ENCODE measurements around the gene SF3A1.
"Not testable (repeated sequence)": the region's sequence is repeated elsewhere in the genome, so short reads cannot be mapped to it uniquely, and the experiment has no call there.

Gene SF3A1

GRCh38 chr22:30356449-30357235 is at the start of gene SF3A1, which contains the start of gene CCDC157:
Gene SF3A1, minus strand, starts transcription at chr22:30356894. Its CDS starts 102 bp downstream, at chr22:30356792.
Gene CCDC157, plus strand, starts transcription at chr22:30357007. Its CDS starts 8,994 bp downstream, at chr22:30366001.
- in situ Hi-C loops (cut with HindIII; ENCODE audit: low sequenced_read_pairs), result no loop called here

GRCh38 chr22:30406400-30406799 is 49.7 kb upstream of the SF3A1 start:
- in situ Hi-C loops (cut with HindIII; ENCODE audit: low sequenced_read_pairs), result no loop called here

- in situ Hi-C loops (cut with HindIII; ENCODE audit: low sequenced_read_pairs), result no loop called here
Observed at GRCh38 chr22:30405731-30406130, 49.0 kb upstream of the SF3A1 start.

GRCh38 chr22:30404307-30404706 is 47.6 kb upstream of the SF3A1 start:
- in situ Hi-C loops (cut with HindIII; ENCODE audit: low sequenced_read_pairs), result no loop called here

GRCh38 chr22:30402766-30403104 is 46.0 kb upstream of the SF3A1 start:
- in situ Hi-C loops (cut with HindIII; ENCODE audit: low sequenced_read_pairs), result not testable (repeated sequence)

- in situ Hi-C loops (cut with HindIII; ENCODE audit: low sequenced_read_pairs), result no loop called here
Observed at GRCh38 chr22:30402028-30402765, 45.5 kb upstream of the SF3A1 start.

- in situ Hi-C loops (cut with HindIII; ENCODE audit: low sequenced_read_pairs), result not testable (repeated sequence)
Observed at GRCh38 chr22:30401024-30401423, 44.3 kb upstream of the SF3A1 start.

GRCh38 chr22:30400159-30400558 is 43.5 kb upstream of the SF3A1 start:
- in situ Hi-C loops (cut with HindIII; ENCODE audit: low sequenced_read_pairs), result no loop called here

GRCh38 chr22:30399718-30400117 is 43.0 kb upstream of the SF3A1 start:
- in situ Hi-C loops (cut with HindIII; ENCODE audit: low sequenced_read_pairs), result no loop called here

- in situ Hi-C loops (cut with HindIII; ENCODE audit: low sequenced_read_pairs), result no loop called here
Observed at GRCh38 chr22:30398685-30399680, 42.3 kb upstream of the SF3A1 start.

GRCh38 chr22:30397656-30398635 is 41.3 kb upstream of the SF3A1 start:
- in situ Hi-C loops (cut with HindIII; ENCODE audit: low sequenced_read_pairs), result no loop called here

GRCh38 chr22:30396871-30397655 is 40.4 kb upstream of the SF3A1 start, which contains the start of gene SEC14L2:
Gene SEC14L2, plus strand, starts transcription at chr22:30397018. Its CDS starts 99 bp downstream, at chr22:30397117.
- in situ Hi-C loops (cut with HindIII; ENCODE audit: low sequenced_read_pairs), result no loop called here

- in situ Hi-C loops (cut with HindIII; ENCODE audit: low sequenced_read_pairs), result loop anchor here (5.0 kb wide), 2 partner anchors 67 to 112 kb away; partner anchors contain the start of gene TBC1D10A
Observed at GRCh38 chr22:30393885-30394284, 37.2 kb upstream of the SF3A1 start.

- in situ Hi-C loops (cut with HindIII; ENCODE audit: low sequenced_read_pairs), result loop anchor here (5.0 kb wide), 2 partner anchors 66 to 111 kb away; partner anchors contain the start of gene TBC1D10A
Observed at GRCh38 chr22:30393322-30393680, 36.6 kb upstream of the SF3A1 start.

- in situ Hi-C loops (cut with HindIII; ENCODE audit: low sequenced_read_pairs), result loop anchor here (5.0 kb wide), 2 partner anchors 65 to 110 kb away; partner anchors contain the start of gene TBC1D10A
Observed at GRCh38 chr22:30392661-30393321, 36.1 kb upstream of the SF3A1 start.

- in situ Hi-C loops (cut with HindIII; ENCODE audit: low sequenced_read_pairs), result loop anchor here (5.0 kb wide), 2 partner anchors 64 to 109 kb away; partner anchors contain the start of gene TBC1D10A
Observed at GRCh38 chr22:30390974-30391691, 34.4 kb upstream of the SF3A1 start.

All from endothelial cell of hepatic sinusoid (primary cell).